HepG2 (cell line): ENCODE results near the gene PHF10. TPM values are rescaled to one million over a fixed set of nuclear protein-coding genes. Genes with fewer than 3 reads are reported as not detected.

Experiments
- CENPX ChIP-seq: sonication (generic); formaldehyde crosslinking; IDR thresholded peaks from 2 replicates; pipeline ENCODE4 v1.9.0; 2021; ENCODE audit warnings: mild to moderate bottlenecking, missing genetic modification reagents, moderate library complexity
- FOXA1 ChIP-seq, 2 experiments: fragments of 450-650 bp in 1 of 2; sonication (generic) in 1 of 2; formaldehyde crosslinking in 1 of 2; IDR thresholded peaks; 2 replicates each; pipeline versions ENCODE4 v1.4.0 to v1.6.1; 2016 to 2020; ENCODE audit warnings: missing genetic modification reagents in 1 of 2
- HHEX ChIP-seq: IDR thresholded peaks from 2 replicates; pipeline ENCODE4 v1.6.1; 2016; ENCODE audit warnings: control low read depth
- KLF11 ChIP-seq: IDR thresholded peaks from 2 replicates; pipeline ENCODE4 v1.6.1; 2016; ENCODE audit warnings: missing compliant biosample characterization
- MXD4 ChIP-seq: IDR thresholded peaks from 2 replicates; pipeline ENCODE4 v1.6.1; 2016; ENCODE audit warnings: mild to moderate bottlenecking, missing biosample characterization, missing genetic modification reagents
- NBN ChIP-seq: fragments of 450-650 bp; conservative IDR thresholded peaks from 2 replicates; pipeline ENCODE4 v1.6.1; 2017
- NFIB ChIP-seq: sonication (generic); formaldehyde crosslinking; IDR thresholded peaks from 2 replicates; pipeline ENCODE4 v1.9.0; 2021; ENCODE audit warnings: missing genetic modification reagents, mild to moderate bottlenecking, borderline replicate concordance
- PAWR ChIP-seq: sonication (generic); formaldehyde crosslinking; IDR thresholded peaks from 2 replicates; pipeline ENCODE4 v1.4.0; 2020; ENCODE audit warnings: missing genetic modification reagents, mild to moderate bottlenecking, borderline replicate concordance
- REXO4 ChIP-seq: sonication (generic); formaldehyde crosslinking; IDR thresholded peaks from 2 replicates; pipeline ENCODE4 v1.8.0; 2022; ENCODE audit warnings: missing genetic modification reagents, mild to moderate bottlenecking, borderline replicate concordance
- SSRP1 ChIP-seq: IDR thresholded peaks from 2 replicates; pipeline ENCODE4 v1.6.1; 2016; ENCODE audit warnings: control low read depth
- TAF1 ChIP-seq: sonication (generic); formaldehyde crosslinking; IDR thresholded peaks from 2 replicates; pipeline ENCODE4 v1.4.0; 2020; ENCODE audit warnings: missing genetic modification reagents
- THAP11 ChIP-seq: IDR thresholded peaks from 2 replicates; pipeline ENCODE4 v1.6.1; 2016; ENCODE audit warnings: missing biosample characterization, missing genetic modification reagents
- ZNF317 ChIP-seq: sonication (generic); formaldehyde crosslinking; IDR thresholded peaks from 2 replicates; pipeline ENCODE4 v1.5.0; 2020; ENCODE audit warnings: mild to moderate bottlenecking, missing genetic modification reagents
- ZNF432 ChIP-seq: sonication (generic); formaldehyde crosslinking; IDR thresholded peaks from 2 replicates; pipeline ENCODE4 v1.5.0; 2020; ENCODE audit warnings: missing genetic modification reagents, mild to moderate bottlenecking, borderline replicate concordance
- ZNF501 ChIP-seq: sonication (generic); formaldehyde crosslinking; IDR thresholded peaks from 2 replicates; pipeline ENCODE4 v1.5.1; 2020; ENCODE audit warnings: mild to moderate bottlenecking, moderate library complexity, missing genetic modification reagents
- ZNF549 ChIP-seq: sonication (generic); formaldehyde crosslinking; IDR thresholded peaks from 2 replicates; pipeline ENCODE4 v1.5.0; 2020; ENCODE audit warnings: missing genetic modification reagents
- polyA plus RNA-seq, 8 experiments: library from polyadenylated mRNA; depleted of rRNA in 3 of 8; stranded (reverse) in 7 of 8; unstranded in 1 of 8; fragments of >200 nt; fragmentation: Illumina TruSeq in 4 of 8; extraction: Trizol in 4 of 8; gene quantifications; 2 replicates each; pipeline versions ENCODE4 v1.2.1 to v1.2.3, GENCODE V29; 2011 to 2016; ENCODE audit warnings: low read depth in 4 of 8, missing spikeins in 1 of 8, mixed read lengths in 1 of 8; ENCODE audit not compliant: insufficient read depth in 1 of 8
- total RNA-seq, 5 experiments: library from RNA; depleted of rRNA; stranded (reverse); fragments of >200 nt; fragmentation: Illumina TruSeq; extraction: Trizol; gene quantifications; 2 replicates each; pipeline ENCODE4 v1.2.3, GENCODE V29; 2016; ENCODE audit warnings: low read depth in 1 of 5
- TF ChIP-seq, protein P1 (sequence below): sonication (generic); formaldehyde crosslinking; IDR thresholded peaks from 2 replicates; pipeline ENCODE4 v1.4.0; 2020; ENCODE audit warnings: mild to moderate bottlenecking, missing genetic modification reagents
- TF ChIP-seq, protein P2 (sequence below): IDR thresholded peaks from 2 replicates; pipeline ENCODE4 v1.6.1; 2016
- TF ChIP-seq, protein P3 (sequence below): sonication (generic); formaldehyde crosslinking; conservative IDR thresholded peaks from 2 replicates; pipeline ENCODE4 v1.8.1; 2023; ENCODE audit warnings: missing genetic modification reagents
- TF ChIP-seq, protein P4 (sequence below): sonication (generic); formaldehyde crosslinking; IDR thresholded peaks from 2 replicates; pipeline ENCODE4 v1.5.0; 2020; ENCODE audit warnings: mild to moderate bottlenecking, missing genetic modification reagents, borderline replicate concordance

PHF10 gene
- total and polyA plus RNA-seq, 2 of the 13 experiments (the other 11 are each of a cell fraction or from before 2014, with no cell fraction given) = 42.1 to 84.1 TPM

DNA sequence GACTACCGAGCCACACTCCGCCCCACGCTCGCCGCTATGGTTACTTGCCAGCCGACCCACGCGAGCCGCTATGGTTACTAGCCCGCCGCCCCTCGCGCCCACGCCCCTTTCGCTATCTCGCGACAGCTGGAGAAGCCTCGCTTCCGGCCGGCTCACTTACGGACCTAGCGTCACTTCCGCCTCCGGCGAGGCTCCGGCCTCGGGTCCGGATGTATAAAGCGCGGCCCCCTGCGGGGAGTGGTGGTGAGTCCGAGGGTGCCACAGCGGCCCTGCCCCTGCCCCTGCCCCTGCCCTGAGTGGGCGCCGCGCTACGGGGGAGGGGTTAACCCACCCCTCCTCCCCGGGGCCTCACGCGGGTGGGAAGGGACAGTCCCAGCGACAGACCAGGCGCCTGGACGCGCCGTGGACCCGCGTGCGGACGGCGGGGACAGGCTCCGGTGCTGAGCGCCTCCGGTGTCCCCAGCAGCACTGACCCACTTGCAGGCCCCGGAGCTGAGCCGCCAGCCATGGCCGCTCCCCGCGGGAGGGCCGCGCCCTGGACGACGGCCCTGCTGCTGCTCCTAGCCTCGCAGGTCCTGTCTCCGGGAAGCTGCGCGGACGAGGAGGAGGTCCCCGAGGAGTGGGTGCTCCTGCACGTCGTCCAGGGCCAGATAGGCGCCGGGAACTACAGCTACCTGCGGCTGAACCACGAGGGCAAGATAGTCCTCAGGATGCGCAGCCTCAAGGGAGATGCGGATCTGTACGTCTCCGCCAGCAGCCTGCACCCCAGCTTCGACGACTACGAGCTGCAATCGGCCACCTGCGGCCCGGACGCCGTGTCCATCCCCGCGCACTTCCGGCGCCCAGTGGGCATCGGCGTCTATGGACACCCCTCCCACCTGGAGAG lies 22.1 kb downstream of the PHF10 start, which contains the start of the genes C6orf120 and WDR27 (continued):
- TF ChIP-seq, protein P1, sequence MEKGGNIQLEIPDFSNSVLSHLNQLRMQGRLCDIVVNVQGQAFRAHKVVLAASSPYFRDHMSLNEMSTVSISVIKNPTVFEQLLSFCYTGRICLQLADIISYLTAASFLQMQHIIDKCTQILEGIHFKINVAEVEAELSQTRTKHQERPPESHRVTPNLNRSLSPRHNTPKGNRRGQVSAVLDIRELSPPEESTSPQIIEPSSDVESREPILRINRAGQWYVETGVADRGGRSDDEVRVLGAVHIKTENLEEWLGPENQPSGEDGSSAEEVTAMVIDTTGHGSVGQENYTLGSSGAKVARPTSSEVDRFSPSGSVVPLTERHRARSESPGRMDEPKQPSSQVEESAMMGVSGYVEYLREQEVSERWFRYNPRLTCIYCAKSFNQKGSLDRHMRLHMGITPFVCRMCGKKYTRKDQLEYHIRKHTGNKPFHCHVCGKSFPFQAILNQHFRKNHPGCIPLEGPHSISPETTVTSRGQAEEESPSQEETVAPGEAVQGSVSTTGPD (CRISPR knock-in tag) = peak; percentile 83
- TF ChIP-seq, protein P2, sequence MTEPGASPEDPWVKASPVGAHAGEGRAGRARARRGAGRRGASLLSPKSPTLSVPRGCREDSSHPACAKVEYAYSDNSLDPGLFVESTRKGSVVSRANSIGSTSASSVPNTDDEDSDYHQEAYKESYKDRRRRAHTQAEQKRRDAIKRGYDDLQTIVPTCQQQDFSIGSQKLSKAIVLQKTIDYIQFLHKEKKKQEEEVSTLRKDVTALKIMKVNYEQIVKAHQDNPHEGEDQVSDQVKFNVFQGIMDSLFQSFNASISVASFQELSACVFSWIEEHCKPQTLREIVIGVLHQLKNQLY (CRISPR knock-in tag) = no peak; the same call in 1 of the 2 replicates
- TF ChIP-seq NFIB (CRISPR knock-in tag) (no peak), TAF1 (CRISPR knock-in tag) (peak; percentile 85), SSRP1 (CRISPR knock-in tag) (peak; percentile 81; the same call in 1 of the 2 replicates), THAP11 (CRISPR knock-in tag) (peak; percentile 94), KLF11 (CRISPR knock-in tag) (peak; percentile 91; the same call in 1 of the 2 replicates), PAWR (CRISPR knock-in tag) (peak; percentile 95; the same call in 1 of the 2 replicates), MXD4 (peak; percentile 98), CENPX (CRISPR knock-in tag) (no peak), FOXA1 (IDR thresholded peaks at IDR 0.05) (no peak), FOXA1 (CRISPR knock-in tag; IDR thresholded peaks at IDR 0.05) (peak; percentile 32; the same call in 1 of the 2 replicates), ZNF317 (CRISPR knock-in tag) (peak; percentile 79), HHEX (no peak), ZNF501 (peak; percentile 98), NBN (no peak), REXO4 (CRISPR knock-in tag) (0 out of 2 replicates have a peak, but pooled peaks have one; percentile 72), ZNF549 (CRISPR knock-in tag) (no peak), ZNF432 (CRISPR knock-in tag) (no peak)
- TF ChIP-seq, protein P3, sequence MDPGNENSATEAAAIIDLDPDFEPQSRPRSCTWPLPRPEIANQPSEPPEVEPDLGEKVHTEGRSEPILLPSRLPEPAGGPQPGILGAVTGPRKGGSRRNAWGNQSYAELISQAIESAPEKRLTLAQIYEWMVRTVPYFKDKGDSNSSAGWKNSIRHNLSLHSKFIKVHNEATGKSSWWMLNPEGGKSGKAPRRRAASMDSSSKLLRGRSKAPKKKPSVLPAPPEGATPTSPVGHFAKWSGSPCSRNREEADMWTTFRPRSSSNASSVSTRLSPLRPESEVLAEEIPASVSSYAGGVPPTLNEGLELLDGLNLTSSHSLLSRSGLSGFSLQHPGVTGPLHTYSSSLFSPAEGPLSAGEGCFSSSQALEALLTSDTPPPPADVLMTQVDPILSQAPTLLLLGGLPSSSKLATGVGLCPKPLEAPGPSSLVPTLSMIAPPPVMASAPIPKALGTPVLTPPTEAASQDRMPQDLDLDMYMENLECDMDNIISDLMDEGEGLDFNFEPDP (CRISPR knock-in tag) = peak; percentile 90; the same call in 1 of the 2 replicates
- TF ChIP-seq, protein P4, sequence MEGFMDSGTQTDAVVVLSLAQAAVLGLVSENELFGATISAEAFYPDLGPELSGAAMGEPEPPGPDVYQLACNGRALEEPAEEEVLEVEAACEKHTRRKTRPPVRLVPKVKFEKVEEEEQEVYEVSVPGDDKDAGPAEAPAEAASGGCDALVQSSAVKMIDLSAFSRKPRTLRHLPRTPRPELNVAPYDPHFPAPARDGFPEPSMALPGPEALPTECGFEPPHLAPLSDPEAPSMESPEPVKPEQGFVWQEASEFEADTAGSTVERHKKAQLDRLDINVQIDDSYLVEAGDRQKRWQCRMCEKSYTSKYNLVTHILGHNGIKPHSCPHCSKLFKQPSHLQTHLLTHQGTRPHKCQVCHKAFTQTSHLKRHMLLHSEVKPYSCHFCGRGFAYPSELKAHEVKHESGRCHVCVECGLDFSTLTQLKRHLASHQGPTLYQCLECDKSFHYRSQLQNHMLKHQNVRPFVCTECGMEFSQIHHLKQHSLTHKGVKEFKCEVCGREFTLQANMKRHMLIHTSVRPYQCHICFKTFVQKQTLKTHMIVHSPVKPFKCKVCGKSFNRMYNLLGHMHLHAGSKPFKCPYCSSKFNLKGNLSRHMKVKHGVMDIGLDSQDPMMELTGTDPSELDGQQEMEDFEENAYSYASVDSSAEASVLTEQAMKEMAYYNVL (CRISPR knock-in tag) = no peak; the same call in none of the 2 replicates
